Right cardiac atrium (tissue), 5 donors: ENCODE measurements around the gene CEBPB. TPM values are rescaled to one million over a fixed set of nuclear protein-coding genes. Genes with fewer than 3 reads are reported as not detected.

ENCODE experiments used
- ATAC-seq, 2 donors: fragments of 200-7000 bp; cut with Tn5 transposase; one replicate each; pipeline versions ENCODE4 v1.8.0 to v1.9.1; 2020; ENCODE audit warnings: moderate library complexity in 2 of 2, mild to moderate bottlenecking in 1 of 2
- DNase-seq, 3 donors: peaks; one replicate each; pipeline ENCODE4 v3.0.0-alpha.2; 2020
- H3K27ac ChIP-seq: one replicate; pipeline ENCODE4 v1.5.1; 2013; ENCODE audit warnings: mild to moderate bottlenecking, low read length, control low read depth, moderate library complexity
- H3K27me3 ChIP-seq: one replicate; pipeline ENCODE4 v1.6.1; 2013; ENCODE audit not compliant: control insufficient read depth, insufficient read depth
- H3K4me1 ChIP-seq: one replicate; pipeline ENCODE4 v1.6.1; 2013; ENCODE audit warnings: low read length; ENCODE audit not compliant: control insufficient read depth, insufficient read depth
- H3K4me3 ChIP-seq: one replicate; pipeline ENCODE4 v1.5.1; 2013; ENCODE audit warnings: low read length, control low read depth
- H3K9me3 ChIP-seq: one replicate; pipeline ENCODE4 v1.6.1; 2013; ENCODE audit warnings: low read length; ENCODE audit not compliant: control insufficient read depth
- WGBS: extraction: QIAGEN DNeasy Blood & Tissue Kit; methylation state at CpG from one replicate; pipeline ENCODE4 v1.1.7; 2013; 5-methylcytosine and 5-hydroxymethylcytosine counted together
- intact Hi-C, 4 donors: fragments of 100-400 bp; cut with DNase I; formaldehyde crosslinking; loops; one replicate each; pipeline versions ENCODE4 v1.11.0 to v1.14.0; 2022 to 2023
- polyA plus RNA-seq: library from polyadenylated mRNA; stranded (reverse); fragments of 200-250 nt; gene quantifications from one replicate; pipeline ENCODE4 v1.2.3, GENCODE V29; 2013
- total RNA-seq, 4 donors: library from RNA; stranded (reverse); fragmentation: NEBNext Ultra II Directional; extraction: Animal tissue kit (Norgen Biotek cat#: 25700); gene quantifications; one replicate each; pipeline ENCODE4 v1.2.1, GENCODE V29; 2021
- donor health status: healthy with polysubstance abuse.
- donor health status: DM: no; HTN: yes; CAD: no.
- donor health status: DM: no; HTN: no; CAD: no.
- donor health status: DM: no; HTN: yes; CAD: no; lungs with severe emphysema.
- donor health status: DM: yes; HTN: yes; CAD: no.

Gene CEBPB
- total and polyA plus RNA-seq, 5 donors = 16.4 to 92.4 (median 64.1) TPM

DNA sequence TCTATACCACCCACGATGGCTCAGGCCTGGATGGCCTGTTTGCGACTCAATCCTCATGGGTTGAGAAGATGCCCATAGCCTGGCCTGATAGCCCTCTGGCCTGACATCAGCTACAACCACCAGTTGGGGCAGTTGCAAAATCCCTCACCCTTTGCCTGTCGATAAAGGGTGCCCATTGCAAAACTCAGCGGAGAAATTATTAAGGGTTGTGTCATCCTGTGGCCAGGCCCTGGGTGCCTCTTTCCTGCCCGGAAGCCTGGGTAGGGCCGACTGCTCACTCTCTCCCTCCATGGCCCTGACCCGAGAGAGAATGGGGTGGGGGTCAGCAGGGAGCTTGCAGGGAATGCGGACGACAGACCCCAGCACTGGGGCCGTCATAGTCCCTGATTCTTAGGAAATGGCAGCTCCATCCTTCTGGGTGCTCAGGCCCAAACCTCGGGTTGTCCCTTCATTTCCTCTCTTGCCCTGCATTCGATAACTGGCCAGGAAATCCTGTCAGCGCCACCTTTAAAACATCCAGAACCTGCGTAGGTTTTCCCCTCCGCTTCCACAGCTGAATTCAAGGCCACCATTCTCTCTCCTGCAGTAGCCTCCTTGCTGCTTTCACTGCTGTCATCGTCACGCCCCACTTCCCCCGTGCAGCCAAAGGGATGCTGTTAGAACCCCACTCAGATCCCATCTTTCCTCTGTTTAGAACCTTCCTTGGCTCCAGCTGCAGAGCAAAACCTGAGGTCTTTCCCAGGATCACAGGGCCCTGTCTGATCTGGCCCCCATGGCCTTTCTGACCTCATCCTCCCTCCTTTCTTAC lies 31.1 kb downstream of the CEBPB start:
- no peak overlapping the region for H3K4me3 ChIP-seq
- no peaks in the 10 kb centered on the region for H3K27me3 ChIP-seq
- H3K4me1 ChIP-seq = peaks cover 6% of the 10 kb centered on the region
- DNase-seq = peak in 2 of 3 donors; percentile 23 to 66
- intact Hi-C loops = no loop called here
- H3K27ac ChIP-seq = no peak overlapping the region
- no peaks in the 10 kb centered on the region for H3K9me3 ChIP-seq
- ATAC-seq = peak; percentile 23 to 27
- WGBS = 65% methylated on average over 18 of the region's 18 CpGs

GRCh38 chr20:50222309-50223038 lies 31.8 kb downstream of the CEBPB start:
- Histone ChIP-seq H3K4me3 (no peak overlapping the region), H3K4me1 (peaks cover 6% of the 10 kb centered on the region), H3K27ac (no peak overlapping the region), H3K9me3 (no peaks in the 10 kb centered on the region), H3K27me3 (no peaks in the 10 kb centered on the region)
- WGBS = 91% methylated on average over 12 of the region's 12 CpGs
- intact Hi-C loops = no loop called here
- ATAC-seq (no peak), DNase-seq (no peak)

GRCh38 chr20:50223039-50224005 lies 32.7 kb downstream of the CEBPB start:
- no peak overlapping the region for H3K4me3 ChIP-seq
- ATAC-seq = no peak
- WGBS = 90% methylated on average over 28 of the region's 28 CpGs
- H3K9me3 ChIP-seq = no peaks in the 10 kb centered on the region
- no peak for DNase-seq
- H3K27me3 ChIP-seq = no peaks in the 10 kb centered on the region
- intact Hi-C loops = no loop called here
- no peak overlapping the region for H3K27ac ChIP-seq
- H3K4me1 ChIP-seq = peaks cover 6% of the 10 kb centered on the region

DNA sequence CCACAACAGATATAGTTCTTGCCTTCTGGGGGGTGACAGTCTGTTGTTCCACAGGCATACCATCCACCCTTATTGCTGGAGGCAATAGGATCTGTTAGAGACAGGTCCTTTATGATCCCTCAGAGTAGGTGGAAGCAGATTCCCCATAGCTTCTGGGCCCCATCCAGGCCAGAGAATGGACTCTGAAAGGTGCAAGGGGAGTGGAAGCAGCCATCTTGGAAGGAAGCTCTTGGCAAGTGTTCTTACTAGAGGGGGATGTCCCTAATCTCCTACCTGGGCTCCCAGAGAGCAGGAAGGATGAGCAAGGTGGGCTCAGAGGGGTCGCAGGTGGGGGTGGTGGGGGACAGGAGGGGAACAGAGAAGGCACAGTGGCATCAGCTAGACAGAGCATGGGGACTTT lies 33.4 kb downstream of the CEBPB start:
- Histone ChIP-seq H3K27ac (peak overlapping the region; percentile 72), H3K9me3 (no peaks in the 10 kb centered on the region), H3K4me3 (no peak overlapping the region), H3K27me3 (no peaks in the 10 kb centered on the region), H3K4me1 (peaks cover 6% of the 10 kb centered on the region)
- 88% methylated on average over 1 of the region's 1 CpG for WGBS
- no peak for ATAC-seq
- intact Hi-C loops = no loop called here
- no peak for DNase-seq

- peak overlapping the region; percentile 72 for H3K27ac ChIP-seq
- no peaks in the 10 kb centered on the region for H3K27me3 ChIP-seq
- peaks cover 6% of the 10 kb centered on the region for H3K4me1 ChIP-seq
- intact Hi-C loops = no loop called here
- no peak overlapping the region for H3K4me3 ChIP-seq
- ATAC-seq = peak; percentile 48 to 82
- no peaks in the 10 kb centered on the region for H3K9me3 ChIP-seq
- 30% methylated on average over 10 of the region's 10 CpGs for WGBS
- DNase-seq = peak; percentile 73 to 76 (median 74)
These were observed 34.1 kb downstream of the CEBPB start for GRCh38 chr20:50224531-50225255.

- no peak overlapping the region for H3K27ac ChIP-seq
- DNase-seq = peak; percentile 42 to 77 (median 75)
- H3K4me1 ChIP-seq = peaks cover 6% of the 10 kb centered on the region
- intact Hi-C loops = no loop called here
- H3K9me3 ChIP-seq = no peaks in the 10 kb centered on the region
- H3K4me3 ChIP-seq = no peak overlapping the region
- 69% methylated on average over 13 of the region's 13 CpGs for WGBS
- ATAC-seq = no peak
- H3K27me3 ChIP-seq = no peaks in the 10 kb centered on the region
These were observed 35.7 kb downstream of the CEBPB start for GRCh38 chr20:50226093-50226974.

DNA sequence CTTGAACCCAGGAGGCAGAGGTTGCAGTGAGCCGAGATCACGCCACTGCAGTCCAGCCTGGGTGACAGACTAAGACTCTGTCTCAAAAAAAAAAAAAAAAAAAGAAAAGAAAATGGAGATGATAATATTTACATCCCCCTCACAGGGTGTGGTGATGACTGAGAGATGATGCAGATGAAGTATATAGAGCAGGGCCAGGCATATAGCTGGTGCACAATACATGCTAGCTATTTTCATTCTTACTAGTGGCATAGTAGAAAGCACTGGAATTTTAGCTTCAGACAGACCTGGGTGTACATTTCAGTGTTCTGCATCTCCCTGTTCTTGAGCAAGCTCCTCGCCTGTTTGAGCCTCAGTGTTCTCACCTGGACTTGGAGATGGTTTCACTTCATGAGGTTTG lies 36.9 kb downstream of the CEBPB start:
- 94% methylated on average over 3 of the region's 3 CpGs for WGBS
- no peak for ATAC-seq

DNA sequence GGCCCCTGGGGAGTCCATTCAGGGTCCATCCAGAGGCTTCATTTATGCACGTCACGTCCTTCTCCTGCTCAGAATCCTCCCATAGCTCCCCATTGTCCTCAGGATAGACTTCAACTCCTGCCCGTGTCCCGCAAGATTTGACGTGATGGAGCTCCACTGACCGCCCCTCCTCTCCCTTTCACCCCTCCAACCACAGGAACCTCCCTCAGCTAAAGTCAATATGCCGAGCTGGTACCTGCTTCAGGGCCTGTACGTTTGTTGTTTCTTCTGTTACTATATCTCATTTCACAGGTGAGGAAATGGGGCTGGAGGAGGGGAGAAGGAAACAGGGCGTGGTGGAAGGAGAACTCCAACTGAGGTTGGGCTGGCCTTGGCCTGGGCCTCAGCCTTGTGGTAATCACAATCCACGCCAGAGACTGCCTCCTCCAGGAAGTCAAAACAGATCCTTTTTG lies 38.6 kb downstream of the CEBPB start:
- no peaks in the 10 kb centered on the region for H3K27me3 ChIP-seq
- ATAC-seq (no peak), DNase-seq (no peak)
- no peaks in the 10 kb centered on the region for H3K9me3 ChIP-seq
- peaks cover 5% of the 10 kb centered on the region for H3K4me1 ChIP-seq
- no peak overlapping the region for H3K27ac ChIP-seq
- 88% methylated on average over 10 of the region's 10 CpGs for WGBS
- intact Hi-C loops = no loop called here
- H3K4me3 ChIP-seq = no peak overlapping the region

More for the DNA sequence above, 36.9 kb downstream of the CEBPB start:
- peaks cover 6% of the 10 kb centered on the region for H3K4me1 ChIP-seq
- H3K4me3 ChIP-seq = no peak overlapping the region
- no peak overlapping the region for H3K27ac ChIP-seq
- DNase-seq = no peak
- no peaks in the 10 kb centered on the region for H3K27me3 ChIP-seq
- intact Hi-C loops = no loop called here
- H3K9me3 ChIP-seq = no peaks in the 10 kb centered on the region

DNA sequence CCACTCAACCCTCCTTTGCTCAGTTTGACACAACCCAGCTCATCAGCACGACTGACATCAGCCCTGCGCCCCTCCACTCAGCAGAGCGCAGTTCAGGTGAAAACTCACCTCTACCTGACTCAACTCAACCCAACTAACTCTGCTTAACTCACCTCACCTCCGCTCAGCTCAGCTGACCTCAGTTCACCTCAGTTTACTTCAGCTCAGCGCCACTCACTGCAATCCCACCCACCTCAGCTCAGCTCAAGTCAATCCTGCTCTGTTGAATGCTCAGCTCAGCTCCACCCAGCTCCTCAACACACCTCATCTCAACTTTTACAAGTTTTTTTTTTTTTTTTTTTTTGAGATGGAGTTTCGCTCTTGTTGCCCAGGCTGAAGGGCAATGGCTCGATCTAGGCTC lies 39.6 kb downstream of the CEBPB start:
- intact Hi-C loops = no loop called here
- Histone ChIP-seq H3K4me3 (no peak overlapping the region), H3K27me3 (no peaks in the 10 kb centered on the region), H3K27ac (no peak overlapping the region), H3K4me1 (no peaks in the 10 kb centered on the region), H3K9me3 (no peaks in the 10 kb centered on the region)
- ATAC-seq (no peak), DNase-seq (no peak)
- WGBS = 94% methylated on average over 7 of the region's 7 CpGs
